ENCODE data around the gene PDZRN4.

Gene PDZRN4

GRCh38 chr12:41367726-41368405 is 179.7 kb downstream of the PDZRN4 start:
- DNase-seq (ENCODE audit: low read depth), result no peak
- peak; percentile 34 for TF ChIP-seq CTCF (conservative IDR thresholded peaks at IDR 0.05; ENCODE audit: low read depth, low read length)
- H3K4me3 ChIP-seq (ENCODE audit: low read length), result no peak overlapping the region

- DNase-seq (ENCODE audit: low read depth), result no peak
- no peak overlapping the region for H3K4me3 ChIP-seq (ENCODE audit: low read length)
- no peak for TF ChIP-seq CTCF (conservative IDR thresholded peaks at IDR 0.05; ENCODE audit: low read depth, low read length)
Observed at GRCh38 chr12:41380878-41381277, 192.8 kb downstream of the PDZRN4 start.

DNA sequence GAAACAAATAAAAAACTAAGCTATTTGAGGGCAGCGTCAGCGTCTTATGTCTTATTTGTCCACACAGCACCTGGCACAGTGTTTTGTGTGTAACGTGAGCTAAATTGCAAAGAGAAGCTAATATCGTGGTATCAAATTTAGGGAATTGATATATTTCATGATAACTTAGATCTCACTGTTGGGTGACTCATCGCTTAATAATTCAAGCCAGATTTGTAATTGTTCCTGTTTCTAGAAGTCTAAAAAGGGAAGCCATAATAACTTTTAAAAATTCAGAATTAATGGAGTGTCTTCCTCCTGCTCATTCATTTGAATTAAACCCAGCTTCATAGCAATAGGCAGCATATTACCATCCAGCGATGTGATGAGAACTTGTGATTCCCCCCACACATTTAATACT is 214.7 kb downstream of the PDZRN4 start:
- TF ChIP-seq CTCF (conservative IDR thresholded peaks at IDR 0.05; ENCODE audit: low read depth, low read length), result no peak
- no peak for DNase-seq (ENCODE audit: low read depth)

DNA sequence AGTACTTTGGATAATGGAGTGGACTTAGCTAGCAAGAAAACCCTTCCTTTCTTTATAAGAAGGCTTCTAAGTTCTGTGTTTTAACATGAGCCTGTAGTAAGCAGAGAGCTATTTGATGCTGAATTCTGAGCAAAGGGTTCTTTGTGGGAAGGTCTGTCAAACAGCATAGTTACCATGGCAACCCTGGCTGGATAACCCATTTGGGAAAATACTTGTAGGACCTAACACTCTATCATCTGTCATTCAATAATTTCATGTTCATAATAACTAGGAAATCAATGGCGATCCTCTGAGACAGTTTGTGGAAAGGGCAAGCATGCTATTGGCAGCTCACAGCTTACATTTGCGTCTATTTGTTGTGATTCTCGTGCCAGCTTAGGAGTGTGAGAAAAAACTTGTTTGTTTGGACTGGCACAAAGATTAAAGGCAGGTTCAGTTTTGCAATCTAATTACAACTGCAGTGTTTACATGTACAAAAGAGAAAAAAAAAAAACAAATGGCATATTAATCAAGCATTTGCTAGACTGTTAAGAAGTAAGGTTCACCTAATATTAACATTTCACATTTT is 219.2 kb downstream of the PDZRN4 start:
- no peak for TF ChIP-seq CTCF (conservative IDR thresholded peaks at IDR 0.05; ENCODE audit: low read depth, low read length)
- no peak for DNase-seq (ENCODE audit: low read depth)
- no peak overlapping the region for H3K4me3 ChIP-seq (ENCODE audit: low read length)

More for the DNA sequence above, 214.7 kb downstream of the PDZRN4 start:
- no peak overlapping the region for H3K4me3 ChIP-seq (ENCODE audit: low read length)

DNA sequence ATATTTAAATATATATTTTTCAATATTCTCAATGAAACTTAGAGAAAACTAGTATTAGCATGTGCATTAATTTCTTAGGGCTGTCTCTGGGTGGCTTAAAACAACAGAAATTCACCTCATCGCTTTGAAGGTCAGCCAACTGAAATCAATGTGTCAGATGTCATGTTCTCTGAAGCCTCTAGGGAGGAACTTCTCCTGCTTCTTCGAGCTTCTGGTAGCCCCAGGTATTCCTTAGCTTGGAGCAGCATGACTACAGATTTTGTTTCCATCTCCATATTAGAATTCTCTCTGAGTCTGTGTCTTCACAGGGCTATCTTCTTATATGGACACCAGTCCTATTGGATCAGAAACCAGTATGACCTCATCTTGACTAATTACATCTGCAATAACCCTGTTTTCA is 221.5 kb downstream of the PDZRN4 start:
- no peak overlapping the region for H3K4me3 ChIP-seq (ENCODE audit: low read length)
- DNase-seq (ENCODE audit: low read depth), result no peak
- no peak for TF ChIP-seq CTCF (conservative IDR thresholded peaks at IDR 0.05; ENCODE audit: low read depth, low read length)

DNA sequence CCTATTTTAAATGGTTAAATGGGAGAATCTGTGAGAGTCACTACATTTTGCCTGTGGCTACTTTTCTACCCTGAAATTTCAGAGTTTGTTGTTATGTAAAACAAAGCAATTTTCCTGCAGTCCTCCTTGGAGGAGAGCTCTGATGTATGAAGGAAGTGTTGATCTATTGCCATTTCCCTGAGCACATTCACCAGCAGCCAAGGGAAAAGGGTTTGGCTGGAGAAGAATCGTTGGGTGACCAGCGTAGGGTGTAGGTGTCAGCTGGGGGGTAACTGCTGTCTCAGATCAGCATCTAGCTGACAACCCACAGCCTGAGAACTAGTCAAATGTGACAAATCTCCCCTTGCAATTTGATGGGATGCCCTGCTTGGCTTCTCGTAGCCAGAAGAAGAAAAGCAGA is 230.5 kb downstream of the PDZRN4 start:
- no peak overlapping the region for H3K4me3 ChIP-seq (ENCODE audit: low read length)
- DNase-seq (ENCODE audit: low read depth), result no peak
- no peak for TF ChIP-seq CTCF (conservative IDR thresholded peaks at IDR 0.05; ENCODE audit: low read depth, low read length)

Data from retinal pigment epithelial cell (primary cell).